Measurements from ENCODE around the gene RTN3.
A peak's percentile ranks its signal among the peaks of the same experiment; 100 is the strongest.
"Not testable (repeated sequence)": the region's sequence is repeated elsewhere in the genome, so short reads cannot be mapped to it uniquely, and the experiment has no call there.

Gene RTN3

DNA sequence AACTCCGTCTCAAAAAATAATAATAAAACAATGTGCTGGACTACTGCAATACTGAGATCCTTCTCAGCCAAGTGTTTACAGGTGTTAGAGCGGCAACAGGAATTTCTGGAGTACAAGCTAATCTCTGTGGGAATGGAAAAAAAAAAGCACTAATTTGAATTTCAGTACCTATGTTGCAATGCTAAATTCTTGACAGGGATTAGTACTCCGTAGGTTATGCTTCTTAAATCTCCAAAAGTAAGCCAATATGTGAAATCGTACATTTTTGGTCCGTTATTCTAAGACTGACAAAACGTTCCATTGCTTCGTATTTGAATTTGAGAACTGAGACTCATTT lies 11.2 kb upstream of the RTN3 start:
- peak overlapping the region; percentile 96 for H3K27ac ChIP-seq (ENCODE audit: low read depth, low read length)
- H3K4me1 ChIP-seq (ENCODE audit: control insufficient read depth, insufficient read depth, low read length) = peaks cover 15% of the 10 kb centered on the region
- H3K9ac ChIP-seq (ENCODE audit: low read length) = no peak overlapping the region
- no peaks in the 10 kb centered on the region for H3K36me3 ChIP-seq (ENCODE audit: control insufficient read depth, insufficient read depth, low read length)
- no peaks in the 10 kb centered on the region for H3K27me3 ChIP-seq (ENCODE audit: control insufficient read depth, insufficient read depth, low read length)
- H3K4me3 ChIP-seq (ENCODE audit: low read length) = peak overlapping the region; percentile 80

DNA sequence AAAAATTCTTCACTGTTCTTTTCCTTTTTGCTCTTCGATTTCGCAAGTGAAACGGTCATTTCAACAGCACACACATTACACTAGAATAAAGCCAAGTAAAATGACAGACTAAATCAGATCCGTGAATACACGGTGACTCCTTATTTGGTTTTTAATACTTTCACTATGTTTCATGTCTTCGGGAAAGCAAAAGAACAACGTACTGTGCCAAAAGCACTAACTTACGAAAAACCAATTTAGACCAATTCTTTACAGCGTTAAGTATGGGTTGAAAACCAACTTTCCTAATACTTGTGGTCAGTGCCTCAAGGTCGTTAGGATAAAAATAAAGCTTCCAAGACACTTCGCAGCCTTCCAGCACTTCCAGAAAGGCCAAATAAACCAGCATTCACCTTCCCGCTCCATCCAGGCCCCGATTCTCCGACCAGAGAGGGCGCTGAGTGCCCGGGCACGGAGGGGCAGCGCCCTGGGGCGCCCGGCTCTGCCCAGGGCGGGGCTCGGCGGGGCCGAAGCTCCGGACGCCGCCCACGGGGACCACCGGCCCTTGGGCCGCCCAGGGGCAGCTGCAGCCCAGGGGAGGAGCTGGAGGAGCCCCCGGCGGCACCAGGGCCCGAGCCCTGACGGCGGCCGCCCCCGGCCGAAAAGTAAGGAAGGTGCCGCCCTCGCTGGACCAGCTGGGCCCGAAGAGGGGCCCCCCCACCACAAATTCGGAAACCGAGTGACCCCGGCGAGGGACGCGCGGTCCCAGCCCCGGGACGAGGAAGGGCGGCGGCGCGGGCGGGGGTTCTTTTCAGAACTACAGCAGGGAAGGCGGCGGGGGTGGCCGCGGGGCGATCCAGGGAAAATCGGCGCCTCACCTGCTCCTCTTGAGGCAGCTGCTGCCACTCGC lies 10.6 kb upstream of the RTN3 start:
- H3K4me1 ChIP-seq (ENCODE audit: control insufficient read depth, insufficient read depth, low read length) = peaks cover 15% of the 10 kb centered on the region
- peak overlapping the region; percentile 80 for H3K4me3 ChIP-seq (ENCODE audit: low read length)
- H3K9ac ChIP-seq (ENCODE audit: low read length) = peak overlapping the region; percentile 66
- no peaks in the 10 kb centered on the region for H3K27me3 ChIP-seq (ENCODE audit: control insufficient read depth, insufficient read depth, low read length)
- H3K27ac ChIP-seq (ENCODE audit: low read depth, low read length) = peak overlapping the region; percentile 96
- no peaks in the 10 kb centered on the region for H3K36me3 ChIP-seq (ENCODE audit: control insufficient read depth, insufficient read depth, low read length)

DNA sequence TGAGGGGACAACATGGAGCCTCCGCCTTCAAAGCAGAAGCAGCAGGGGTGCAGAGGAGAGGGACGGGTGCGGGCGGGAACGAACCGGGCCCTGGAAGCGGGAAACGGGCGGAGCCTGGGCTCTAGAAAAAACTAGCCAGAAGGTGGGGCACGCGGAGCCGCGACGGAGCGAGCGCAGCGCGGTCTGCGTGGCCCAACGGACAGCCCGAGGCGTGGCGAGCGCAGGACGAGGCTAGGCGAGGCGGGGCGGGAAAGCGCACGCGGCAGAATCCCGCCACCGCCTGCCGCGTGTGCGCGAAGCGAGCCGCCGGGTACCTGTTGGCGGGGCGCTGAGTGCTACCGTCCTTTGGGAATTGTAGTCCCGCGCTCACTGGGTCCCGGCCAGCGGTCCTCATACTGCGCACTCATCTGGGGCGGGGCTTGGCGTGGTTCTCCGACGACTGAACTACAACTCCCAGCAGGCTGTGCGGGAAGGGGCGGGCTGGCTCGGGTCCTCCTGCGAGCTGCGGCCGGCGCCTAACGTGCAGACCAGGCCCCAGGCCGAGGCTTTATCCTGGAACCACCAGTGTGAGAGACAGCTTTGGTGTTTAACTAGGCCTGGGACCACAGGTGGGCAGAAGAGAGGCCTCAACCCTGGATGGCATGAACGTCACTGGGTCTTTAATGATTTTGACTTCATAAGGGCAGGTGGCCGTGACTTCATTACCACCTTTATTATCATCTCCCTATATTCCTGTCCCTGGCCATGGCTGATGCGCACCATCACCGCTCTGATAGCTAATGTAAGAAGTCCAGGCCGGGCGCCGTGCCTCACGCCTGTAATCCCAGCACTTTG lies 9.8 kb upstream of the RTN3 start, which contains the start of gene ATL3:
Gene ATL3 (minus strand): TSS at position 55 of the 834 bp plus-strand sequence. CDS start 41 bp downstream, at position 14.
- Histone ChIP-seq H3K4me3 (ENCODE audit: low read length) (peak within 1 kb of the TSS; percentile 80), H3K27me3 (ENCODE audit: control insufficient read depth, insufficient read depth, low read length) (no peaks in the 10 kb centered on the region), H3K27ac (ENCODE audit: low read depth, low read length) (peak within 1 kb of the TSS; percentile 96), H3K36me3 (ENCODE audit: control insufficient read depth, insufficient read depth, low read length) (no peaks in the 10 kb centered on the region), H3K9ac (ENCODE audit: low read length) (peak within 1 kb of the TSS; percentile 66), H3K4me1 (ENCODE audit: control insufficient read depth, insufficient read depth, low read length) (peaks cover 15% of the 10 kb centered on the region)

DNA sequence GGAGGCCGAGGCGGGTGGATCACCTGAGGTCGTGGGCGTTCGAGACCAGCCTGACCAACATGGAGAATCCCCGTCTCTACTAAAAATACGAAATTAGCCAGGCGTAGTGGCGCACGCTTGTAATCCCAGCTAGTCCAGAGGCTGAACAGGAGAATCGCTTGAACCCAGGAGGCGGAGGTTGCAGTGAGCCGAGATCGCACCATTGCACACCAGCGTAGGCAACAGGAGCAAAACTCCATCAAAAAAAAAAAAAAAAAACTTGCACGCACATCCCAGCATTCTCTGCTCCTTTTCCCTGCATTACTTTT lies 9.2 kb upstream of the RTN3 start:
- Histone ChIP-seq H3K4me1 (ENCODE audit: control insufficient read depth, insufficient read depth, low read length) (peaks cover 11% of the 10 kb centered on the region), H3K9ac (ENCODE audit: low read length) (peak overlapping the region; percentile 38), H3K27ac (ENCODE audit: low read depth, low read length) (peak overlapping the region; percentile 96), H3K27me3 (ENCODE audit: control insufficient read depth, insufficient read depth, low read length) (no peaks in the 10 kb centered on the region), H3K4me3 (ENCODE audit: low read length) (peak overlapping the region; percentile 80), H3K36me3 (ENCODE audit: control insufficient read depth, insufficient read depth, low read length) (no peaks in the 10 kb centered on the region)

DNA sequence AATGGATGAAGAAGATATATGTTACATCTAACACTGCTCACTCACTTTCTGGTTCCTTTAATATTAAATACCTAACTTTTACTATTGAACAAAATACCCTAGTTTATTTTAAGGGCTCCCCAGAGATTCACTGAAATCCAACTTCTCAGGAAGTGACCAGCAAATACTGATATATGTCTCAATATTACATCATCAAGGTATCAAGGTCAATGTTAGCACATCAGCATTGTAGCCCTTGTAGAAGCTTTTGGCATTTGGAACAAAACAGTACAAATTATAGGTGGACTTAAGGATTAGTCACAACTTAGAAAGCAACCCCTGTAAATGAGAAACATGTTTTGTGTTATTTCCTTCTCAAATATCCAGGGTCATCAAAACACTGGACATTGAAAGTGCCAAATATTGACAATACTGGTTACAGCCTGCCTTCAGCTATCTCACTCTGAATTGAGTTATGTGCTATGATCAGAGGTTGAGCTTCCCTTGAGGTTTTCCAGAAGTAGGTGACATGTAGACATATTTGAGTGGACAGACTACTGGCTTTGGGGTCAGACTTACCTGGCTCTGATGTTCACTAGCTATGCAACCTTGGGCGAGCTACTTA lies 8.3 kb upstream of the RTN3 start:
- Histone ChIP-seq H3K4me3 (ENCODE audit: low read length) (no peak overlapping the region), H3K9ac (ENCODE audit: low read length) (no peak overlapping the region), H3K27me3 (ENCODE audit: control insufficient read depth, insufficient read depth, low read length) (no peaks in the 10 kb centered on the region)

DNA sequence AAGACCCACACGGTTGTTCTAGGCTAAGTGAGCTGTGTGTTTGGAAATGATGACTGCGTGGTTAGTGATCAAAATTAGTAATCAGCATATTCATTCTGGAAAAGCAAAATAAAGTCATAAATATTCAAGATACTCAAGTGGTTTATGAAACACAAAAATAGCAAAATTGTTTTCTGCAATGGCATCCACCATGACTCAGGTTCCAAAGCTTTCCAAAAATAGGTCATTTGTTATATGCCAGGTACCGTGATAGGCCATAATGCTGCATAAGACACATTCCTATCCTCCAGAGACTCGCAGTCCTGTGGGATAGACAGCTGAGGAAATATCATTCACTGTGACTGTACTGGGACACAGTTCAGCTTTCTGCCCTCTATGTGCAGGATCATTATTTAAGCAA lies 7.7 kb upstream of the RTN3 start:
- Histone ChIP-seq H3K27ac (ENCODE audit: low read depth, low read length) (no peak overlapping the region), H3K4me1 (ENCODE audit: control insufficient read depth, insufficient read depth, low read length) (no peaks in the 10 kb centered on the region), H3K4me3 (ENCODE audit: low read length) (no peak overlapping the region), H3K27me3 (ENCODE audit: control insufficient read depth, insufficient read depth, low read length) (no peaks in the 10 kb centered on the region), H3K9ac (ENCODE audit: low read length) (no peak overlapping the region), H3K36me3 (ENCODE audit: control insufficient read depth, insufficient read depth, low read length) (no peaks in the 10 kb centered on the region)

More for the DNA sequence above, 8.3 kb upstream of the RTN3 start:
- no peaks in the 10 kb centered on the region for H3K36me3 ChIP-seq (ENCODE audit: control insufficient read depth, insufficient read depth, low read length)
- H3K4me1 ChIP-seq (ENCODE audit: control insufficient read depth, insufficient read depth, low read length) = peaks cover 2% of the 10 kb centered on the region
- H3K27ac ChIP-seq (ENCODE audit: low read depth, low read length) = no peak overlapping the region

DNA sequence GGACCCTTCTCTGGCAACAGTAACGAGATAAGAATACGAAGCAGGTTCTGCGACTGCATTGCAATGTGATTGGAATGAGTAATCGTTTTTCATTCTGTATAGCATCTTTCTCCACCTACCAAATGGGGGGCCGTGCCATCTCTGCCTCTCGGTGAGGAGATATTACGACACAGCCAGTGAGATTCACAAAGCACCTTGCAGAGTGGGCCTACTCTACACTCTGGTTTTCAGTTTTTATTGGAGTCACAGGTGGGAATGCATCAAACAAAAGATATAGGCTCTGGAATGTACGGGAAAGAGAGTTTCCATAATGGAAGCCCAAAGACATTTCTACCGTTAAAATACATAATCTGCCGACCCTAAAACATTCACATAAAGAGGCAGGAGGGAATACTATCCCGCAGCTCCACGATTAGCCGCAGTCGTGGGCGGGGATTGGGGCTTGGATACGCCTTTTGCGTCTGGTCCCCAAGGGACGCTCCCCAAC lies 423 bp upstream of the RTN3 start:
- H3K9ac ChIP-seq (ENCODE audit: low read length) = no peak overlapping the region
- H3K4me3 ChIP-seq (ENCODE audit: low read length) = peak overlapping the region; percentile 77
- H3K27me3 ChIP-seq (ENCODE audit: control insufficient read depth, insufficient read depth, low read length) = no peaks in the 10 kb centered on the region

DNA sequence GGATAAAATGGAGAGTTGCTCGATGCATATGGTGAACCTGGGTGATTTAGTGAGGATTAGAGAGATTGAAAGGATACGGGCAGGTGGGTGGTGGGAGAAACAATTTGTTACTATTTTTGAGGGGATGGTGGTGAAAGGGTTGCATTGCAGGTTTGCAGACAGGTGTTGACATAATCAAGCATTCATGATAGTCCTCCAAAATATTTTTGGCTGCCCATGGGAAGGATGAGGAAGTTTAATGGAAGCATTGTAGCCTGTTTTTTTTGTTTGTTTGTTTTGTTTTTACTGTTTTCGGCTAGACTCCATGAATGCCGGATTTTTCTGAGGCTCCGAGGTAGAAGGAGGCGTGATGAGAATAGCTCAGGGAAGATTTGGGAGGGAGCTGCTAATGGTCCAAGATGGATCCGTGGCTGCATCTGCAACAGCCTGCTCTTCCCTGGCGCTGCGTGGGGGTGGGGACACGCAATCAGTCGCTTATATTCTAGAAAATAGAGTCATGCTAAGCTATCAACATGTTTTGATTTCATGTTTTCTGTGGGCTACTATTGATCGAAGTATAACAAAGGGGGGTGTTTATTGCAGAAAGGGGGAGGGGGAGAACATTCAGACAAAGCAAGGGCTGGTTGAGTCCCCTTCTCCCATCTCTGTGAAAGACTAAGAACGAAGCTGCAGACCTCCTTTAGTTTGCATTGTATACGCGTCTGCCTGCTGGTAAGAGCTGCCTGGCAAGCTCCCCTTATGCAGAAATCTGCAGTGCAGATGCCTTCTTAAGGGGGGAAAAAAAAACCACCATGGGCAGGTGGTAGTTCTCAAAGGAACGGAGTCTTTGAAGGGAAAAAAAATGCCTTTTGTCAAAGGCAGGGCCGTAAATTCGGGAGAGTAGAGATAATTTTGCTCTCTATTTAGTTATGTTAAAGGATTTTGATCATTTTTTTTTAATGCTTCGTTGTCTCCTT lies 1.0 kb downstream of the RTN3 start:
- Histone ChIP-seq H3K4me3 (ENCODE audit: low read length) (peak overlapping the region; percentile 77), H3K9ac (ENCODE audit: low read length) (no peak overlapping the region), H3K27me3 (ENCODE audit: control insufficient read depth, insufficient read depth, low read length) (no peaks in the 10 kb centered on the region), H3K36me3 (ENCODE audit: control insufficient read depth, insufficient read depth, low read length) (no peaks in the 10 kb centered on the region), H3K27ac (ENCODE audit: low read depth, low read length) (peak overlapping the region; percentile 89), H3K4me1 (ENCODE audit: control insufficient read depth, insufficient read depth, low read length) (peaks cover 10% of the 10 kb centered on the region)

More for the DNA sequence above, 423 bp upstream of the RTN3 start:
- Histone ChIP-seq H3K4me1 (ENCODE audit: control insufficient read depth, insufficient read depth, low read length) (peaks cover 10% of the 10 kb centered on the region), H3K36me3 (ENCODE audit: control insufficient read depth, insufficient read depth, low read length) (no peaks in the 10 kb centered on the region), H3K27ac (ENCODE audit: low read depth, low read length) (peak overlapping the region; percentile 58)

DNA sequence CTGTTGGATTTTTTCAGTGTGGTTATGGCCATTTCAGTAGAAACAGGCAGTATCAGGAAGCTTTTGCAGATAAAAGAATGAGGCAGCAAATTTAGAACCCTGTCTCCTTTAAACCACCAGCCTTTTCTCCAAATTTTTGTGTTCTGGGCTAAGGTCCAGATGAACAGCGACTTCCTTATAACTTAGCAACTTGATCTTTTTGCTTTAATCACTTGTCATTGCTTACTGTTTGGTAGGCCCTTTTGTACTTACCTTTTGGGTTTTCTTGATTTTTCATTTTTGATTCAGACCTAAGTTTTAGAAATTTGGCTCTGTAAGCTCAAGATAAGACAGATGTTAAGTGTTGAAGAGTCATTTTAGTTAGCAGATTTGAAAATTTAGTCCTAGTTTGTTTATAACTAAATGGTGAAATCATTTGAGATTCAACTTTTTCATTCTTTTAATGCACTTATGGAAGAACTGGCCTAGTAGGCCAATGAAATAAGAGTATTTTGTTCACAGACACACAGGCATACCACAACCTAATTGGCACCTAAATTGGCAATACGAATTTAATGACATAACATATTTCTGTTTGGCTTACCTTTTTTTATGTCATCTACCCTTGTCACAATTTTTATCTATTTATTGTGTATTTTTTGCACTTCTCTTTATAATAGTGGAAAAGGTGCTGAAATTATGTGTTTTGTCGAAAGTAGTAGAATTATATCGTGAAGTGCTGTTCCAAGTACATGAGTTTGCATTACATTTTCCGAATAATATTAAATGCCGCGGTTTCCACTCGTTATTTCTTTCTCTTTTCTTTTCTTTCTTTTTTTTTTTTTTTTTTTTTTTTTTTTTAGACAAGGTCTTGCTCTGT lies 2.1 kb downstream of the RTN3 start:
- no peak overlapping the region for H3K4me3 ChIP-seq (ENCODE audit: low read length)

DNA sequence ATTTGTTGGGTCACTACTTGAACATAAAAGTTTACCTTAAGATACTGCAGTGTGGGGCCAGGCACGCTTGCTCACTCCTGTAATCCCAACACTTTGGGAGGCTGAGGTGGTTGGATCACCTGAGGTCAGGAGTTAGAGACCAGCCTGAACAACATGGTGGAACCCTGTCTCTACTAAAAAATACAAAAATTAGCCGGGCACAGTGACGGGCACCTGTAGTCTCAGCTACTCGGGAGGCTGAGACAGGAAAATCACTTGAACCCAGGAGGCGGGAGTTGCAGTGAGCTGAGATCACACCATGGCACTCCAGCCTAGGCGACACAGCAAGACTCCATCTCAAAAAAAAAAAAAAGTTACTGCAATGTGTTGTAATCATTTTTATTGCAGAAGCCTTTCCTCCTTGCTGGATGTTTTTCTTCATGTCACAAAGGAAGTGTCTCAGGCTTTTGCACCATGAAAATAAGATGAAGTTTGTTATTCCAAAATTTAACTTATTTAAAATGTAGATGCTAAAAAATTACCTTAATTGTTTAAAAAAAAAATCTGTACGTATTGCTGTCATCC lies 3.9 kb downstream of the RTN3 start:
- H3K27ac ChIP-seq (ENCODE audit: low read depth, low read length); H3K4me1 ChIP-seq (ENCODE audit: control insufficient read depth, insufficient read depth, low read length); H3K36me3 ChIP-seq (ENCODE audit: control insufficient read depth, insufficient read depth, low read length); H3K27me3 ChIP-seq (ENCODE audit: control insufficient read depth, insufficient read depth, low read length); H3K9ac ChIP-seq (ENCODE audit: low read length); H3K4me3 ChIP-seq (ENCODE audit: low read length): not testable (repeated sequence)

More for the DNA sequence above, 2.1 kb downstream of the RTN3 start:
- Histone ChIP-seq H3K27me3 (ENCODE audit: control insufficient read depth, insufficient read depth, low read length) (no peaks in the 10 kb centered on the region), H3K4me1 (ENCODE audit: control insufficient read depth, insufficient read depth, low read length) (peaks cover 10% of the 10 kb centered on the region), H3K9ac (ENCODE audit: low read length) (no peak overlapping the region), H3K27ac (ENCODE audit: low read depth, low read length) (peak overlapping the region; percentile 60), H3K36me3 (ENCODE audit: control insufficient read depth, insufficient read depth, low read length) (no peaks in the 10 kb centered on the region)

DNA sequence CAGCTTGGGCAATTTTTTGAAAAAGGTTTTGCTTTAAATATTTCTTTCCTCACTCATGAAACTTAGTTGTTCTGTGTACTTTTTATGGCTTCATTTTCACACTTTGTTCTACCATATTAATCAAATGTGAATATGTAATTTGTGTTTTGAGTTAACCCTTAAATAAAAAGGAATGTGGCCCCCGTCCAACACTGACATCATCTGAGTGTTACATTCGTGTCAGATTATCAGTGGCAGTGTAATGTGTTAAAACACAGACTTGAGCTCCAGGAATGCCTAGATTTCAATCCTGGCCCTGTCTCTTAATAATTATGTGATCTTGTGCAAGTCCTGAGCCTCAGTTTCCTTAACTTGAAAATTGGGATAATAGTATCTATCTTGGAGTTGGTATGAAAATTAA lies 5.6 kb downstream of the RTN3 start:
- Histone ChIP-seq H3K4me1 (ENCODE audit: control insufficient read depth, insufficient read depth, low read length) (peaks cover 10% of the 10 kb centered on the region), H3K27me3 (ENCODE audit: control insufficient read depth, insufficient read depth, low read length) (no peaks in the 10 kb centered on the region), H3K4me3 (ENCODE audit: low read length) (no peak overlapping the region), H3K27ac (ENCODE audit: low read depth, low read length) (no peak overlapping the region), H3K9ac (ENCODE audit: low read length) (no peak overlapping the region), H3K36me3 (ENCODE audit: control insufficient read depth, insufficient read depth, low read length) (no peaks in the 10 kb centered on the region)

All from rectal smooth muscle tissue (tissue), 1 donor.